BLaER1 (cell line): Measurements from ENCODE around the gene SLCO2A1.

ENCODE experiments used
- H3K27ac ChIP-seq: shearing (Covaris generic); formaldehyde crosslinking; 2 replicates; pipeline ENCODE4 v1.8.1; 2022
- H3K27me3 ChIP-seq: shearing (Covaris generic); formaldehyde crosslinking; 2 replicates; pipeline ENCODE4 v1.8.1; 2022
- H3K36me3 ChIP-seq: shearing (Covaris generic); formaldehyde crosslinking; 2 replicates; pipeline ENCODE4 v1.8.1; 2022
- H3K4me1 ChIP-seq: shearing (Covaris generic); formaldehyde crosslinking; 2 replicates; pipeline ENCODE4 v1.8.1; 2022
- H3K4me2 ChIP-seq: shearing (Covaris generic); formaldehyde crosslinking; 2 replicates; pipeline ENCODE4 v1.8.1; 2022
- H3K4me3 ChIP-seq: shearing (Covaris generic); formaldehyde crosslinking; 2 replicates; pipeline ENCODE4 v1.8.1; 2022
- H3K9ac ChIP-seq: shearing (Covaris generic); formaldehyde crosslinking; 2 replicates; pipeline ENCODE4 v1.8.1; 2022
- H3K9me3 ChIP-seq: shearing (Covaris generic); formaldehyde crosslinking; 2 replicates; pipeline ENCODE4 v1.8.1; 2022
- H4K20me1 ChIP-seq: shearing (Covaris generic); formaldehyde crosslinking; 2 replicates; pipeline ENCODE4 v1.8.1; 2022
- Cebpa-rat ChIP-seq: shearing (Covaris generic); IDR thresholded peaks from 2 replicates; pipeline ENCODE4 v1.8.1; 2022

The SLCO2A1 gene

GRCh38 chr3:134061401-134061800 lies 31.7 kb upstream of the SLCO2A1 start:
- Histone ChIP-seq H3K9ac (no peak overlapping the region), H3K27me3 (no peaks in the 10 kb centered on the region), H3K4me1 (no peaks in the 10 kb centered on the region), H3K27ac (no peak overlapping the region), H3K4me3 (no peak overlapping the region), H3K36me3 (no peaks in the 10 kb centered on the region), H4K20me1 (no peaks in the 10 kb centered on the region), H3K9me3 (no peaks in the 10 kb centered on the region), H3K4me2 (no peak overlapping the region)
- TF ChIP-seq Cebpa-rat: no peak

GRCh38 chr3:134060561-134061385 lies 31.0 kb upstream of the SLCO2A1 start:
- H3K4me1 ChIP-seq: no peaks in the 10 kb centered on the region
- H3K27ac ChIP-seq: no peak overlapping the region
- no peak for TF ChIP-seq Cebpa-rat
- H3K9me3 ChIP-seq: no peaks in the 10 kb centered on the region
- H3K27me3 ChIP-seq: no peaks in the 10 kb centered on the region
- no peak overlapping the region for H3K4me2 ChIP-seq
- no peak overlapping the region for H3K4me3 ChIP-seq
- no peaks in the 10 kb centered on the region for H3K36me3 ChIP-seq
- H4K20me1 ChIP-seq: no peaks in the 10 kb centered on the region
- no peak overlapping the region for H3K9ac ChIP-seq

- no peak for TF ChIP-seq Cebpa-rat
Measured at GRCh38 chr3:134059671-134060560, 30.2 kb upstream of the SLCO2A1 start.

GRCh38 chr3:134059035-134059601 lies 29.4 kb upstream of the SLCO2A1 start:
- H4K20me1 ChIP-seq: no peaks in the 10 kb centered on the region
- no peak overlapping the region for H3K4me3 ChIP-seq
- no peaks in the 10 kb centered on the region for H3K36me3 ChIP-seq
- H3K4me2 ChIP-seq: no peak overlapping the region
- no peak for TF ChIP-seq Cebpa-rat
- H3K4me1 ChIP-seq: peaks cover 10% of the 10 kb centered on the region
- H3K9me3 ChIP-seq: no peaks in the 10 kb centered on the region
- no peak overlapping the region for H3K9ac ChIP-seq
- H3K27ac ChIP-seq: no peak overlapping the region
- H3K27me3 ChIP-seq: no peaks in the 10 kb centered on the region

More at GRCh38 chr3:134059671-134060560, 30.2 kb upstream of the SLCO2A1 start:
- Histone ChIP-seq H3K4me3 (no peak overlapping the region), H3K27me3 (no peaks in the 10 kb centered on the region), H4K20me1 (no peaks in the 10 kb centered on the region), H3K4me1 (peaks cover 3% of the 10 kb centered on the region), H3K9ac (no peak overlapping the region), H3K36me3 (no peaks in the 10 kb centered on the region), H3K27ac (no peak overlapping the region), H3K9me3 (no peaks in the 10 kb centered on the region), H3K4me2 (no peak overlapping the region)

GRCh38 chr3:134057654-134058110 lies 28.0 kb upstream of the SLCO2A1 start:
- Histone ChIP-seq H3K4me1 (peaks cover 10% of the 10 kb centered on the region), H3K36me3 (no peaks in the 10 kb centered on the region), H3K9me3 (0 out of 2 replicates have a peak, but pooled peaks cover 9% of the 10 kb centered on the region), H3K27ac (no peak overlapping the region), H3K27me3 (no peaks in the 10 kb centered on the region), H3K4me3 (no peak overlapping the region), H3K9ac (no peak overlapping the region), H3K4me2 (no peak overlapping the region), H4K20me1 (no peaks in the 10 kb centered on the region)
- no peak for TF ChIP-seq Cebpa-rat

- Histone ChIP-seq H3K36me3 (no peaks in the 10 kb centered on the region), H3K4me3 (no peak overlapping the region), H3K9ac (no peak overlapping the region), H3K4me1 (peaks cover 10% of the 10 kb centered on the region), H3K9me3 (0 out of 2 replicates have a peak, but pooled peaks cover 9% of the 10 kb centered on the region), H3K27ac (no peak overlapping the region), H3K4me2 (no peak overlapping the region), H4K20me1 (no peaks in the 10 kb centered on the region), H3K27me3 (no peaks in the 10 kb centered on the region)
- no peak for TF ChIP-seq Cebpa-rat
Measured at GRCh38 chr3:134057006-134057653, 27.4 kb upstream of the SLCO2A1 start.

GRCh38 chr3:134056464-134056891 lies 26.8 kb upstream of the SLCO2A1 start:
- 0 out of 2 replicates have a peak, but pooled peaks cover 9% of the 10 kb centered on the region for H3K9me3 ChIP-seq
- H3K9ac ChIP-seq: no peak overlapping the region
- peaks cover 10% of the 10 kb centered on the region for H3K4me1 ChIP-seq
- TF ChIP-seq Cebpa-rat: no peak
- no peaks in the 10 kb centered on the region for H4K20me1 ChIP-seq
- no peak overlapping the region for H3K4me2 ChIP-seq
- H3K4me3 ChIP-seq: no peak overlapping the region
- H3K27me3 ChIP-seq: no peaks in the 10 kb centered on the region
- H3K36me3 ChIP-seq: no peaks in the 10 kb centered on the region
- H3K27ac ChIP-seq: no peak overlapping the region

GRCh38 chr3:134055661-134056060 lies 25.9 kb upstream of the SLCO2A1 start:
- Histone ChIP-seq H3K4me3 (no peak overlapping the region), H3K4me1 (peaks cover 10% of the 10 kb centered on the region), H3K36me3 (no peaks in the 10 kb centered on the region), H3K4me2 (no peak overlapping the region), H3K27me3 (no peaks in the 10 kb centered on the region), H3K9ac (no peak overlapping the region), H3K27ac (no peak overlapping the region), H4K20me1 (no peaks in the 10 kb centered on the region), H3K9me3 (0 out of 2 replicates have a peak, but pooled peaks cover 9% of the 10 kb centered on the region)
- no peak for TF ChIP-seq Cebpa-rat

- no peak overlapping the region for H3K9ac ChIP-seq
- no peak overlapping the region for H3K27ac ChIP-seq
- H4K20me1 ChIP-seq: no peaks in the 10 kb centered on the region
- peaks cover 10% of the 10 kb centered on the region for H3K4me1 ChIP-seq
- TF ChIP-seq Cebpa-rat: no peak
- no peak overlapping the region for H3K4me3 ChIP-seq
- no peaks in the 10 kb centered on the region for H3K36me3 ChIP-seq
- no peaks in the 10 kb centered on the region for H3K27me3 ChIP-seq
- H3K4me2 ChIP-seq: peak overlapping the region; percentile 23; the same call in 1 of the 2 replicates
- H3K9me3 ChIP-seq: 0 out of 2 replicates have a peak, but pooled peaks cover 9% of the 10 kb centered on the region
Measured at GRCh38 chr3:134054881-134055280, 25.2 kb upstream of the SLCO2A1 start.
